HUES64 (cell line): Measurements from ENCODE around the gene TMCC3.

ENCODE experiments used
- H3K27ac ChIP-seq: 2 replicates; pipeline ENCODE4 v1.7.0; 2013; ENCODE audit warnings: low read depth, low read length, inconsistent platforms
- H3K27me3 ChIP-seq: 2 replicates; pipeline ENCODE4 v1.6.1; 2013; ENCODE audit warnings: mild to moderate bottlenecking, low read length; ENCODE audit not compliant: insufficient read depth
- H3K36me3 ChIP-seq: 2 replicates; pipeline ENCODE4 v1.6.1; 2013; ENCODE audit warnings: mild to moderate bottlenecking, low read length; ENCODE audit not compliant: insufficient read depth
- H3K4me1 ChIP-seq: 2 replicates; pipeline ENCODE4 v1.6.1; 2013; ENCODE audit warnings: mild to moderate bottlenecking, low read length, moderate library complexity; ENCODE audit not compliant: insufficient read depth
- H3K4me3 ChIP-seq: 2 replicates; pipeline ENCODE4 v1.5.1; 2013; ENCODE audit warnings: mild to moderate bottlenecking, low read length, moderate library complexity
- H3K9ac ChIP-seq: 2 replicates; pipeline ENCODE4 v1.6.1; 2013; ENCODE audit warnings: mild to moderate bottlenecking, low read depth, low read length
- H3K9me3 ChIP-seq: 2 replicates; pipeline ENCODE4 v1.6.1; 2013; ENCODE audit warnings: low read depth, low read length; ENCODE audit not compliant: insufficient read depth
- WGBS: fragments of 150-250, 120-280 bp; methylation state at CpG from one replicate; pipeline ENCODE4 v1.1.7; 2013; ENCODE audit warnings: missing lambda C conversion rate; 5-methylcytosine and 5-hydroxymethylcytosine counted together

Gene TMCC3

GRCh38 chr12:94586589-94587259 is 63.6 kb downstream of the TMCC3 start:
- H3K4me1 ChIP-seq = peaks cover 8% of the 10 kb centered on the region; the same call in 1 of the 2 replicates

DNA sequence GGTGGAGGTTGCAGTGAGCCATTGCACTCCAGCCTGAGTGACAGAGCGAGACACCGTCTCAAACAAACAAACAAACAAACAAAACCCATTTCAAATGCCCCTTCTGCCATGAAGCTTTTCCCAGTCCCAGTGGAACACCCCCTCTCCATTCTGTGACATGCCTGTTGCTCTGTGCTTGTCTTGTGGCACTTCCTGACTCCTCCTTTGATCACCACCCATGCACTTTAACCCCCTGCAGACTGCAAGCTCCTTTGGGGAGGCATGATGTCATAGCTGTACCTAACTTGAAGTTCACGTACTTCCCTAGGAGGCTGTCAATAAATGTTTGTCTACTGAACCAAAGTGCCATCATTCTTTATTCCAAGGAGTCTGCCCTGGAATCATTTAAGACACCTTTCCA is 64.7 kb downstream of the TMCC3 start:
- H3K9me3 ChIP-seq = no peaks in the 10 kb centered on the region
- no peaks in the 10 kb centered on the region for H3K27me3 ChIP-seq
- H3K4me1 ChIP-seq = peaks cover 8% of the 10 kb centered on the region; the same call in 1 of the 2 replicates
- H3K27ac ChIP-seq = no peak overlapping the region
- WGBS = 90% methylated on average over 3 of the region's 3 CpGs
- no peak overlapping the region for H3K4me3 ChIP-seq
- no peak overlapping the region for H3K9ac ChIP-seq
- no peaks in the 10 kb centered on the region for H3K36me3 ChIP-seq

More at GRCh38 chr12:94586589-94587259, 63.6 kb downstream of the TMCC3 start:
- H3K9ac ChIP-seq = no peak overlapping the region
- WGBS = 91% methylated on average over 8 of the region's 8 CpGs
- H3K27ac ChIP-seq = no peak overlapping the region
- no peaks in the 10 kb centered on the region for H3K9me3 ChIP-seq
- H3K27me3 ChIP-seq = no peaks in the 10 kb centered on the region
- H3K4me3 ChIP-seq = no peak overlapping the region
- H3K36me3 ChIP-seq = no peaks in the 10 kb centered on the region

GRCh38 chr12:94584377-94584776 is 66.0 kb downstream of the TMCC3 start:
- WGBS = 66% methylated on average over 4 of the region's 5 CpGs

GRCh38 chr12:94582591-94582990 is 67.8 kb downstream of the TMCC3 start:
- H3K36me3 ChIP-seq = no peaks in the 10 kb centered on the region
- H3K4me1 ChIP-seq = no peaks in the 10 kb centered on the region
- no peaks in the 10 kb centered on the region for H3K9me3 ChIP-seq
- no peak overlapping the region for H3K9ac ChIP-seq
- H3K4me3 ChIP-seq = no peak overlapping the region
- no peaks in the 10 kb centered on the region for H3K27me3 ChIP-seq
- no peak overlapping the region for H3K27ac ChIP-seq
- WGBS = 91% methylated on average over 4 of the region's 5 CpGs

More at GRCh38 chr12:94584377-94584776, 66.0 kb downstream of the TMCC3 start:
- H3K9ac ChIP-seq = no peak overlapping the region
- H3K27me3 ChIP-seq = no peaks in the 10 kb centered on the region
- H3K4me3 ChIP-seq = no peak overlapping the region
- H3K4me1 ChIP-seq = peaks cover 5% of the 10 kb centered on the region; the same call in 1 of the 2 replicates
- H3K36me3 ChIP-seq = no peaks in the 10 kb centered on the region
- H3K9me3 ChIP-seq = no peaks in the 10 kb centered on the region
- H3K27ac ChIP-seq = no peak overlapping the region

DNA sequence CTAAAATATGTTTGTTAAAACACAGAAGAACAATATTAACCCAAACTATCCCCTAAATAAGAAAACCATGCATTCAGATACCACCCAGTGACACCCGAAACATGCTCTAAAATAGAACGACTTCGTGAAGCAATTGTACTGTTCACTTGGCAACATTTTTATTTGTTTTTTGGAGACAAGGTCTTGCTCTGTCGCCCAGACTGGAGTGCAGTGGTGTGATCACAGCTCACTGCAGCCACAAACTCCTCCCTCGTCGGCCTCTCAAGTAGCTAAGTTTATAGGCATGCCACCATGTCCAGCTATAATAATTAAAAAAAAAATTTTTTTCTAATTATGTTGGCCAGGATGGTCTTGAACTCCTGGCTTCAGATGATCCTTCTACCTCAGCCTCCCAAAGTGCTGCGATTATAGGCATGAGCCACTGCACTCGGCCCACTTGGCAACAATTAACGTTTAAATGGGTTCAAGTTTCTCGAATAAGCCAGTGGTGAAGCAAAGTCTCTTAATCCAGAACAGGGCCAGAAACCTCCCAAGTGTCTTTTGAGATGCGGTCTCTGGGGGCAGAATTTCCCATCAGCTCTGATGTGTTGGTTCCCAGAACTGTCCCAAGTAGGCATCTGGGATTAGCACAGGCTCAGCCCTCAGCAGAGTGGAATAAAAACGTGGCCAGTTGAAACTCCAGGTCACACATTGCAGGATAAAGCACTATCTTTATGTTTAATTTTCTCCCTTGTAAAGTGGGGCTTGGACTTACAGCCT is 74.5 kb downstream of the TMCC3 start:
- Histone ChIP-seq H3K27me3 (no peaks in the 10 kb centered on the region), H3K4me1 (no peaks in the 10 kb centered on the region; the same call in 1 of the 2 replicates), H3K9me3 (no peaks in the 10 kb centered on the region), H3K4me3 (no peak overlapping the region), H3K9ac (no peak overlapping the region), H3K36me3 (no peaks in the 10 kb centered on the region), H3K27ac (no peak overlapping the region)
- 84% methylated on average over 12 of the region's 12 CpGs for WGBS

DNA sequence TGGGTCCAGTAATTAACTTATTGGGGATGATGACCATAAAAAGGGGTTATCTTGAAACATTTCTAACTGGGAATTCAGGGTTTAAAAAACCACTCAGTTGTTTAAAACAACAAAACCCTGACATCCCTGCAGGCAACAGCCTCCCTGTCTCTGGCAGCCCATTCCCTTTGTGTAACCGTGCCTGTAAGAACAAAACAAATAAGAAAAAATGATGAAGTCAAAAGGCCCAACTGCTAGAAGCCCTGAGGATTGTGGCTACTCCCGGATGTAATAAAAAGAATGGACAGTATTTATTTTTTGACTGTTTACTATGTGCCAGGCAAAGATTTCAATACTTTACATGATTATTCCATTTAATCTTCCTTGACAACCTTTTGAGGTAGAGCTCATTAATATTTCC is 75.3 kb downstream of the TMCC3 start:
- no peaks in the 10 kb centered on the region for H3K9me3 ChIP-seq
- WGBS = 89% methylated on average over 2 of the region's 2 CpGs
- no peak overlapping the region for H3K4me3 ChIP-seq
- no peaks in the 10 kb centered on the region for H3K36me3 ChIP-seq
- H3K4me1 ChIP-seq = no peaks in the 10 kb centered on the region; the same call in 1 of the 2 replicates
- H3K9ac ChIP-seq = no peak overlapping the region
- no peaks in the 10 kb centered on the region for H3K27me3 ChIP-seq
- no peak overlapping the region for H3K27ac ChIP-seq

- H3K9ac ChIP-seq = no peak overlapping the region
- H3K27ac ChIP-seq = no peak overlapping the region
- no peaks in the 10 kb centered on the region for H3K9me3 ChIP-seq
- H3K4me3 ChIP-seq = no peak overlapping the region
- WGBS = 84% methylated on average over 12 of the region's 12 CpGs
- H3K4me1 ChIP-seq = no peaks in the 10 kb centered on the region; the same call in 1 of the 2 replicates
- no peaks in the 10 kb centered on the region for H3K36me3 ChIP-seq
- no peaks in the 10 kb centered on the region for H3K27me3 ChIP-seq
Measured at GRCh38 chr12:94571556-94571955, 78.8 kb downstream of the TMCC3 start.

DNA sequence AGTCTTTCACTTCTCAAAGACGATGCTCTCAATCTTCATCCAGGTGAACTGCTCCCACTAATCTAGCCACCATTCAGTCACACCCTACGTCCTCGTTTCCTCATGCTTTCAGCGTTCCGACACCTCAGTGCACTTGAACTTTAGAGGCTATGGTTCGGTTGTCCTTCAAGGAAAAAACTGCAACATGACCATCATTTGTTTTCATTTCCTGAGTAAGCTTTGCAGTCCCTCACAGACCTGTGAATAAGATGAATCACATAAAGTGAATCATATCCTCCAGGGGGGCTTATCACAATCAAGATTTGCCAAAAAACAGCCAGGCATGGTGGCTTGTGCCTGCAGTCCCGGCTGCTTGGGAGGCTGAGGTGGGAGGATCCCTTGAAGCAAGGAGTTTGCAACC is 80.2 kb downstream of the TMCC3 start:
- Histone ChIP-seq H3K9ac (no peak overlapping the region), H3K36me3 (no peaks in the 10 kb centered on the region), H3K27ac (no peak overlapping the region), H3K4me3 (no peak overlapping the region), H3K9me3 (no peaks in the 10 kb centered on the region), H3K4me1 (no peaks in the 10 kb centered on the region; the same call in 1 of the 2 replicates), H3K27me3 (no peaks in the 10 kb centered on the region)
- 95% methylated on average over 7 of the region's 7 CpGs for WGBS

DNA sequence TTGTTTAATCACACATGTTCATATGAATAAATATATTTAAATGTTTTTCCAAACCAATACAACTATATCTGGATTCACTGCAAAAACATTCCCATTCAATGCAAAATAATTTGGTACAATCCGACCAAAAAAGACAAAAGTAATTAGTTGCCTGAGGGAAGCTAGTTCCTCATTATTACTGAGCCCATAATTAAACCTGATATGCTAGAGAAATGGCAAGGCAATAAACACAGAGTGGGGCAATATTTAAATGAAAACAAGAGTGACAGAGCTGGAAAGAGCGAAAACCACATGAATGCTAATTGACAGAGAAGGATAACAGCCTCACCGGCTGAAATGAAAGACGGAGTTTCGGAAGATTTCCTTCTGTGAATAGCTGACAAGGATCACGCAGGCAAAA is 82.6 kb downstream of the TMCC3 start:
- Histone ChIP-seq H3K36me3 (no peaks in the 10 kb centered on the region), H3K9me3 (no peaks in the 10 kb centered on the region), H3K27ac (no peak overlapping the region), H3K9ac (no peak overlapping the region), H3K4me1 (no peaks in the 10 kb centered on the region), H3K4me3 (no peak overlapping the region), H3K27me3 (no peaks in the 10 kb centered on the region)
- 92% methylated on average over 6 of the region's 6 CpGs for WGBS

DNA sequence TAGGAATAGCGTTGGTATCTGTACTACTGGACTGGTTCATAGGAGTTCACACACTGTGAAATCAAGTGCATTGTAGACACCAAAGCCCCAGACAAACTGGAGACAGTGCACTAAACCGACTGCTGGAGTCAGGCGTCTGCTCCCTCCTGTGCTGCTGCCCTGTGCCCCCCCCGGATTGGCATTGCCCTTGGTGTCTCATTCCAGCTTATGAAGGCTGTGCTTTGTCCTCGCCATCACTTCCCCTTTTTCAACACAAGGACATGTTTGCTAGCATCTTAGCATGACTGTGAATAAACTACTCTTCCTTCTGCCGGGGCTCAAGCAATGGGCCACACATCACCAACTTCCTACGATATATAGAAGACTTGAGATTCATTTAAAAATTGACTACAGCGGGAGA is 84.0 kb downstream of the TMCC3 start:
- no peaks in the 10 kb centered on the region for H3K27me3 ChIP-seq
- H3K36me3 ChIP-seq = no peaks in the 10 kb centered on the region
- no peaks in the 10 kb centered on the region for H3K9me3 ChIP-seq
- H3K4me1 ChIP-seq = peaks cover 6% of the 10 kb centered on the region
- no peak overlapping the region for H3K27ac ChIP-seq
- H3K4me3 ChIP-seq = no peak overlapping the region
- no peak overlapping the region for H3K9ac ChIP-seq
- WGBS = 93% methylated on average over 7 of the region's 8 CpGs

DNA sequence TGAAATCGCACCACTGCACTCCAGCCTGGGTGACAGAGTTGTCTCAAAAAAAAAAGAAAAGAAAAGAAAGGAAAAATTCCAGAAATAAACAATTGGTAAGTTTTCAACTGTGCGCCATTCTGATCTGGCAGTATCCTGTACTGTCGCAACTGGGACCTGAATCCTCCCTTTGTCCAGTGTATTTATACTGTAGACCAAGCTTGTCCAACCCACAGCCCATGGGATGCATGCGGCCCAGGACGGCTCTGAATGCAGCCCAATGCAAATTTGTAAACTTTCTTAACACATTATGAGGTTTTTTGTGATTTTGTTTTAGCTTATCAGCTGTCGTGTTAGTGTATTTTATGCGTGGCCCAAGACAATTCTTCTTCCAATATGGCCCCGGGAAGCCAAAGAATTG is 84.7 kb downstream of the TMCC3 start:
- H3K4me1 ChIP-seq = peaks cover 7% of the 10 kb centered on the region

More for the DNA sequence above, 84.7 kb downstream of the TMCC3 start:
- Histone ChIP-seq H3K4me3 (no peak overlapping the region), H3K9me3 (no peaks in the 10 kb centered on the region), H3K9ac (no peak overlapping the region), H3K36me3 (no peaks in the 10 kb centered on the region), H3K27me3 (no peaks in the 10 kb centered on the region), H3K27ac (no peak overlapping the region)
- 97% methylated on average over 8 of the region's 8 CpGs for whole genome bisulfite sequencing
